ENCODE data around the gene CCDC38.
A peak's percentile ranks its signal among the peaks of the same experiment; 100 is the strongest.

Gene CCDC38

GRCh38 chr12:95942524-95943329 is at the start of gene CCDC38:
TSS of gene CCDC38 (minus strand) at chr12:95942614. CDS start at chr12:95936509, 6,105 bp downstream.
- TF ChIP-seq CTCF (IDR thresholded peaks at IDR 0.05; ENCODE audit: borderline replicate concordance, insufficient read depth, low read depth, low read length), result no peak
- H3K4me3 ChIP-seq (ENCODE audit: low read depth, low read length), result peak within 1 kb of the TSS; percentile 66

GRCh38 chr12:95990136-95990535 is 47.7 kb upstream of the CCDC38 start:
- H3K4me3 ChIP-seq (ENCODE audit: low read depth, low read length), result no peak overlapping the region
- TF ChIP-seq CTCF (IDR thresholded peaks at IDR 0.05; ENCODE audit: borderline replicate concordance, insufficient read depth, low read depth, low read length), result no peak

- H3K4me3 ChIP-seq (ENCODE audit: low read depth, low read length), result no peak overlapping the region
- no peak for TF ChIP-seq CTCF (IDR thresholded peaks at IDR 0.05; ENCODE audit: borderline replicate concordance, insufficient read depth, low read depth, low read length)
These were observed 47.2 kb upstream of the CCDC38 start for GRCh38 chr12:95989504-95990123.

GRCh38 chr12:95988506-95989275 is 46.3 kb upstream of the CCDC38 start:
- no peak overlapping the region for H3K4me3 ChIP-seq (ENCODE audit: low read depth, low read length)
- TF ChIP-seq CTCF (IDR thresholded peaks at IDR 0.05; ENCODE audit: borderline replicate concordance, insufficient read depth, low read depth, low read length), result no peak

- H3K4me3 ChIP-seq (ENCODE audit: low read depth, low read length), result no peak overlapping the region
- no peak for TF ChIP-seq CTCF (IDR thresholded peaks at IDR 0.05; ENCODE audit: borderline replicate concordance, insufficient read depth, low read depth, low read length)
These were observed 44.5 kb upstream of the CCDC38 start for GRCh38 chr12:95986635-95987570.

GRCh38 chr12:95984682-95985081 is 42.3 kb upstream of the CCDC38 start:
- TF ChIP-seq CTCF (IDR thresholded peaks at IDR 0.05; ENCODE audit: borderline replicate concordance, insufficient read depth, low read depth, low read length), result no peak
- H3K4me3 ChIP-seq (ENCODE audit: low read depth, low read length), result no peak overlapping the region
